Astrocyte (in vitro differentiated cells and primary cell): ENCODE measurements around the gene CALCOCO2. TPM values are rescaled to one million over a fixed set of nuclear protein-coding genes. Genes with fewer than 3 reads are reported as not detected.

Experiments
- DNase-seq: peaks from one replicate; pipeline ENCODE4 v3.0.0-alpha.2; 2010; ENCODE audit warnings: low read depth
- FAIRE-seq: peaks from 2 replicates; lab custom pipeline; 2011; peaks lifted over from hg19 to GRCh38; lab: Jason Lieb, UNC
- H2AFZ ChIP-seq: 2 replicates; pipeline ENCODE4 v1.6.0; 2012; ENCODE audit warnings: low read depth, low read length, inconsistent platforms
- H3K27ac ChIP-seq: 2 replicates; pipeline ENCODE4 v1.5.1; 2011; ENCODE audit warnings: low read depth, low read length, inconsistent platforms
- H3K27me3 ChIP-seq: 2 replicates; pipeline ENCODE4 v1.6.0; 2011; ENCODE audit warnings: low read length, inconsistent platforms; ENCODE audit not compliant: insufficient read depth
- H3K36me3 ChIP-seq: 2 replicates; pipeline ENCODE4 v1.5.1; 2011; ENCODE audit warnings: low read length, inconsistent platforms; ENCODE audit not compliant: insufficient read depth
- H3K4me1 ChIP-seq: 2 replicates; pipeline ENCODE4 v1.5.1; 2011; ENCODE audit warnings: low read length, inconsistent platforms; ENCODE audit not compliant: insufficient read depth
- H3K4me2 ChIP-seq: 2 replicates; pipeline ENCODE4 v1.6.0; 2012; ENCODE audit warnings: low read length, inconsistent platforms
- H3K4me3 ChIP-seq: 2 replicates; pipeline ENCODE4 v1.5.1; 2011; ENCODE audit warnings: low read depth, mild to moderate bottlenecking, low read length, inconsistent platforms; ENCODE audit not compliant: insufficient read depth
- H3K79me2 ChIP-seq: 2 replicates; pipeline ENCODE4 v1.6.0; 2012; ENCODE audit warnings: mild to moderate bottlenecking, low read length, inconsistent platforms; ENCODE audit not compliant: insufficient read depth
- H3K9ac ChIP-seq: 2 replicates; pipeline ENCODE4 v1.6.0; 2012; ENCODE audit warnings: mild to moderate bottlenecking, low read length, inconsistent platforms
- H3K9me3 ChIP-seq: 2 replicates; pipeline ENCODE4 v1.5.1; 2012; ENCODE audit warnings: low read depth, mild to moderate bottlenecking, low read length, inconsistent platforms; ENCODE audit not compliant: insufficient read depth
- H4K20me1 ChIP-seq: 2 replicates; pipeline ENCODE4 v1.6.0; 2012; ENCODE audit warnings: low read length, inconsistent platforms; ENCODE audit not compliant: insufficient read depth
- H3K27ac Mint-ChIP-seq: one replicate; pipeline ENCODE4 v1.8.0; 2021; ENCODE audit warnings: mild to moderate bottlenecking, mixed read lengths; ENCODE audit not compliant: unreplicated experiment
- H3K27me3 Mint-ChIP-seq: one replicate; pipeline ENCODE4 v1.8.0; 2021; ENCODE audit warnings: low read depth, mixed read lengths; ENCODE audit not compliant: unreplicated experiment
- H3K36me3 Mint-ChIP-seq: one replicate; pipeline ENCODE4 v1.8.0; 2021; ENCODE audit warnings: low read depth, mixed read lengths; ENCODE audit not compliant: unreplicated experiment
- H3K4me1 Mint-ChIP-seq: one replicate; pipeline ENCODE4 v1.8.0; 2021; ENCODE audit warnings: low read depth, mixed read lengths; ENCODE audit not compliant: unreplicated experiment
- H3K4me3 Mint-ChIP-seq: one replicate; pipeline ENCODE4 v1.8.0; 2021; ENCODE audit warnings: mild to moderate bottlenecking, moderate library complexity, mixed read lengths; ENCODE audit not compliant: unreplicated experiment
- H3K9me3 Mint-ChIP-seq: one replicate; pipeline ENCODE4 v1.8.0; 2021; ENCODE audit warnings: mild to moderate bottlenecking, mixed read lengths; ENCODE audit not compliant: unreplicated experiment
- EZH2 ChIP-seq: IDR thresholded peaks from 2 replicates; pipeline ENCODE4 v1.6.1; 2012; ENCODE audit warnings: mild to moderate bottlenecking, low read length, inconsistent platforms; ENCODE audit not compliant: insufficient read depth
- total RNA-seq: library from RNA; stranded (reverse); gene quantifications from 2 replicates; pipeline ENCODE4 v1.2.1, GENCODE V29; 2021
- TF ChIP-seq, protein P1 (sequence below): IDR thresholded peaks from 2 replicates; pipeline ENCODE4 v1.5.1; 2011; ENCODE audit warnings: low read depth, mild to moderate bottlenecking, inconsistent platforms, low read length, moderate library complexity; ENCODE audit not compliant: insufficient read depth

CALCOCO2 gene
- total RNA-seq, 1 donor from 2014 or later: 73.8 TPM

DNA sequence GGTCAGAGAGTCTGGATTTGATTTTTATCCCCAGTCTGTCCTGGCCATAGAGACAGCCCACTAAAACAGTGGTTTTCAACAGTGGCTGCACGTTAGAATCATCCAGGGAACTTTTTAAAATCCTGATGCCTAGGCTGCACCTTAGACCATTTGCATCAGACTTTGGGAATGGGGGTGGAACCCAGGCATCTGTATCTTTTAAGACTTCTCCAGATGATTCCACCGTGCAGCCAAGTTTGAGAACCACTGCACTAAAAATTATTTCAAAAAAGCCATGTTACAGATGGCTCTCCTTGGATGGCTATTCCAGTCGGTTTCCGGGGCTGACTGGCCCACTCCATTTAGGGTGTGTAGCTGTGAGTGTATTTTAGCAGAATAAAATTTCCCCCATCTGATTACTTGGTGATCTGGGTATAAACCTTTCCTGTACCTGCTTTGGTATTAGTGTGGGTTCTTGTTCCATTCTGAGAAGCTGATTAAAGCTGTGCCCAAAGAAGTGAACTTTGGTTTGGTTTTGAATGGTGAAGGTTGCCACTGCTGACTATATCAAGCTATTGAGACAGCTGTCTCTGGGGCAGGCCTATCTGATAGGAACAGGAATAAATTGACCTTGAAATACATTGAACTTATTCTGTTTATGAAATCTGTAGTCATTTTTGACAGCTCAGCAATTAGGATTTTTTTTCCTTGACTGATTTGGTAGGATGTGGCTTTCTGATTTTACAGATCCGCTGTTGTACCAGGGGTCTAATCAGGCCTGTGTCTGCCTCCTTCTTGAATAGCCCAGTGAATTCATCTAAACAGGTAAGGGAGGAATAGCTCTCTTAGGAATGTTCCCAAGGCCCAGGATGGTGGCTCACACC, 63.0 kb downstream of the CALCOCO2 start:
- H2AFZ ChIP-seq: peak overlapping the region; percentile 58
- peaks cover 8% of the 10 kb centered on the region for H4K20me1 ChIP-seq
- FAIRE-seq (no peak), DNase-seq (no peak)
- Mint-ChIP-seq H3K36me3 (peaks cover 8% of the 10 kb centered on the region), H3K4me3 (peak overlapping the region; percentile 99), H3K27ac (peak overlapping the region; percentile 84), H3K9me3 (no peaks in the 10 kb centered on the region), H3K27me3 (no peaks in the 10 kb centered on the region), H3K4me1 (peaks cover 4% of the 10 kb centered on the region)
- peaks cover 5% of the 10 kb centered on the region for H3K4me1 ChIP-seq
- H3K36me3 ChIP-seq: peaks cover 21% of the 10 kb centered on the region
- H3K27ac ChIP-seq: no peak overlapping the region
- no peaks in the 10 kb centered on the region for H3K9me3 ChIP-seq
- H3K4me2 ChIP-seq: peak overlapping the region; percentile 92
- peak overlapping the region; percentile 82 for H3K4me3 ChIP-seq
- peaks cover 29% of the 10 kb centered on the region for H3K79me2 ChIP-seq
- H3K9ac ChIP-seq: peak overlapping the region; percentile 91
- no peaks in the 10 kb centered on the region for H3K27me3 ChIP-seq
- TF ChIP-seq EZH2: no peak
- TF ChIP-seq, protein P1, sequence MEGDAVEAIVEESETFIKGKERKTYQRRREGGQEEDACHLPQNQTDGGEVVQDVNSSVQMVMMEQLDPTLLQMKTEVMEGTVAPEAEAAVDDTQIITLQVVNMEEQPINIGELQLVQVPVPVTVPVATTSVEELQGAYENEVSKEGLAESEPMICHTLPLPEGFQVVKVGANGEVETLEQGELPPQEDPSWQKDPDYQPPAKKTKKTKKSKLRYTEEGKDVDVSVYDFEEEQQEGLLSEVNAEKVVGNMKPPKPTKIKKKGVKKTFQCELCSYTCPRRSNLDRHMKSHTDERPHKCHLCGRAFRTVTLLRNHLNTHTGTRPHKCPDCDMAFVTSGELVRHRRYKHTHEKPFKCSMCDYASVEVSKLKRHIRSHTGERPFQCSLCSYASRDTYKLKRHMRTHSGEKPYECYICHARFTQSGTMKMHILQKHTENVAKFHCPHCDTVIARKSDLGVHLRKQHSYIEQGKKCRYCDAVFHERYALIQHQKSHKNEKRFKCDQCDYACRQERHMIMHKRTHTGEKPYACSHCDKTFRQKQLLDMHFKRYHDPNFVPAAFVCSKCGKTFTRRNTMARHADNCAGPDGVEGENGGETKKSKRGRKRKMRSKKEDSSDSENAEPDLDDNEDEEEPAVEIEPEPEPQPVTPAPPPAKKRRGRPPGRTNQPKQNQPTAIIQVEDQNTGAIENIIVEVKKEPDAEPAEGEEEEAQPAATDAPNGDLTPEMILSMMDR: no peak

DNA sequence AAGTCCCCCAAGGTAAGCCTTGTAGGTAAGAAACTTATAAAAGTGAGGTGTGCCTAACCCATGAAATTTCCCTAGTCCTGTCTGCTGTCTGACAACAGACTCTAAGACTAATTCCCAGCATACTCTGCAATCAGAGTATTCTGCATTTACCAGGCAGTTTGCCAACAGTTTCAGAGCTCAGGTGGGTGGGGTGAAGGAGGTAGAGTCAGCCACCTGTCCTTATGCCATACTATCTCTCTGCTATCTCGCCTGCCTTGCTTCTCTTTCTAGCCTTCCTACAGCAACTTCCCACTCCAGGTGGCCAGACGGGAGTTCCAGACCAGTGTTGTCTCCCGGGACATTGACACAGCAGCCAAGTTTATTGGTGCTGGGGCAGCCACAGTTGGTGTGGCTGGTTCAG, 64.1 kb downstream of the CALCOCO2 start:
- Histone ChIP-seq H3K79me2 (peaks cover 29% of the 10 kb centered on the region), H2AFZ (no peak overlapping the region), H3K9me3 (no peaks in the 10 kb centered on the region), H3K27me3 (no peaks in the 10 kb centered on the region), H3K4me1 (peaks cover 5% of the 10 kb centered on the region), H3K27ac (no peak overlapping the region), H3K9ac (no peak overlapping the region), H3K4me3 (no peak overlapping the region), H4K20me1 (peaks cover 8% of the 10 kb centered on the region), H3K4me2 (no peak overlapping the region), H3K36me3 (peaks cover 21% of the 10 kb centered on the region)
- Mint-ChIP-seq H3K27ac (no peak overlapping the region), H3K4me1 (peaks cover 4% of the 10 kb centered on the region), H3K27me3 (no peaks in the 10 kb centered on the region), H3K36me3 (peaks cover 8% of the 10 kb centered on the region), H3K4me3 (no peak overlapping the region), H3K9me3 (no peaks in the 10 kb centered on the region)
- DNase-seq (no peak), FAIRE-seq (no peak)
- TF ChIP-seq, protein P1: no peak
- no peak for TF ChIP-seq EZH2

DNA sequence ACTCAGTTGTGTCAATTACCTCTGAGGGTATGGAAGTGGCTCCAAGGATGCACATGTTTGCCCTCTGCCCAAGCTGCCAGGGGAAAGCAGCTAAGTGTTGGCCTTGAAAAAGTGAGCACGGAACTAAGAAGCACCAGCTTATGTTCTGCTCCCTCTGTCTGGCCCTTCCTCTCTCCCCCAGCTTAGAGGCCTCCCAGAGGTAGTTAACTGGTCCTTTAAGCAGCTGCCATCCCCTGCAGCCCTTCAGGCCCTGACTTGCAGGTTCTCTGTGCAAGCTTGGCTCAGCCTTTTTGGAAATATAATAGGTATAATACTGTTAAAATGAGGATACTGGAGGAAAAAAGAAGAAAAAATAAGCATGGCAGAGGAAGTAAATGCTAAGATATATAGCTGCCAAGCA, 70.4 kb downstream of the CALCOCO2 start:
- H3K9me3 ChIP-seq: no peaks in the 10 kb centered on the region
- H2AFZ ChIP-seq: no peak overlapping the region
- Mint-ChIP-seq H3K27me3 (no peaks in the 10 kb centered on the region), H3K27ac (no peak overlapping the region), H3K36me3 (peaks cover 6% of the 10 kb centered on the region), H3K9me3 (no peaks in the 10 kb centered on the region), H3K4me1 (no peaks in the 10 kb centered on the region), H3K4me3 (no peak overlapping the region)
- no peaks in the 10 kb centered on the region for H3K79me2 ChIP-seq
- FAIRE-seq: no peak
- H3K4me1 ChIP-seq: no peaks in the 10 kb centered on the region
- H3K27ac ChIP-seq: no peak overlapping the region
- TF ChIP-seq, protein P1: no peak
- no peak for TF ChIP-seq EZH2
- H3K4me3 ChIP-seq: no peak overlapping the region
- H3K27me3 ChIP-seq: no peaks in the 10 kb centered on the region
- no peak overlapping the region for H3K4me2 ChIP-seq
- no peak overlapping the region for H3K9ac ChIP-seq
- no peak for DNase-seq
- H3K36me3 ChIP-seq: peaks cover 6% of the 10 kb centered on the region
- no peaks in the 10 kb centered on the region for H4K20me1 ChIP-seq
